Karpas-422 (cell line): ENCODE results near the gene IL1RAPL2. TPM values are rescaled to one million over a fixed set of nuclear protein-coding genes. Genes with fewer than 3 reads are reported as not detected.

Experiments
- DNase-seq: peaks from one replicate; pipeline ENCODE4 v3.0.0-alpha.2; 2015
- H2AFZ ChIP-seq: fragments of 200-600 bp; sonication (generic); 2 replicates; pipeline ENCODE4 v1.6.1; 2014; ENCODE audit warnings: antibody characterized with exemption, low read length, mixed read lengths
- H3K27ac ChIP-seq: fragments of 200-600 bp; sonication (generic); 2 replicates; pipeline ENCODE4 v1.5.1; 2014; ENCODE audit warnings: mild to moderate bottlenecking, low read length, moderate library complexity
- H3K27me3 ChIP-seq: fragments of 200-600 bp; sonication (generic); 2 replicates; pipeline ENCODE4 v1.6.1; 2014; ENCODE audit warnings: low read length, mixed read lengths
- H3K36me3 ChIP-seq: fragments of 200-600 bp; sonication (generic); 2 replicates; pipeline ENCODE4 v1.6.1; 2014; ENCODE audit warnings: low read length, mixed read lengths; ENCODE audit not compliant: insufficient read depth
- H3K4me1 ChIP-seq: fragments of 200-600 bp; sonication (generic); 2 replicates; pipeline ENCODE4 v1.6.1; 2014; ENCODE audit warnings: mild to moderate bottlenecking, low read length, mixed read lengths
- H3K4me2 ChIP-seq: fragments of 200-600 bp; sonication (generic); 2 replicates; pipeline ENCODE4 v1.6.1; 2014; ENCODE audit warnings: low read length, low read depth, mild to moderate bottlenecking; ENCODE audit not compliant: poor library complexity, severe bottlenecking
- H3K4me3 ChIP-seq: fragments of 200-600 bp; sonication (generic); 2 replicates; pipeline ENCODE4 v1.5.1; 2014; ENCODE audit warnings: mild to moderate bottlenecking, antibody characterized with exemption, low read length, mixed read lengths
- H3K79me2 ChIP-seq: fragments of 200-600 bp; sonication (generic); 2 replicates; pipeline ENCODE4 v1.6.1; 2014; ENCODE audit warnings: mild to moderate bottlenecking, low read length, mixed read lengths
- H3K9ac ChIP-seq: fragments of 200-600 bp; sonication (generic); 2 replicates; pipeline ENCODE4 v1.6.0; 2014; ENCODE audit warnings: low read length
- H3K9me2 ChIP-seq: fragments of 200-600 bp; sonication (generic), shearing (Covaris generic); replicated peaks from 2 replicates; pipeline ENCODE4 v1.6.0; 2014; ENCODE audit warnings: mild to moderate bottlenecking, low read length, moderate library complexity; ENCODE audit not compliant: insufficient read depth
- H3K9me3 ChIP-seq: fragments of 300-700, 200-600 bp; sonication (generic); 2 replicates; pipeline ENCODE4 v1.6.1; 2014; ENCODE audit warnings: low read length, mixed read lengths
- H4K20me1 ChIP-seq: fragments of 200-600 bp; sonication (generic); 2 replicates; pipeline ENCODE4 v1.6.1; 2014; ENCODE audit warnings: mild to moderate bottlenecking, antibody characterized with exemption, low read length, low read depth; ENCODE audit not compliant: insufficient read depth
- total RNA-seq: library from RNA; depleted of rRNA; stranded (reverse); fragments of >200 nt; shearing (Covaris generic); gene quantifications from 2 replicates; pipeline ENCODE4 v1.2.3, GENCODE V29; 2014; ENCODE audit warnings: low replicate concordance

IL1RAPL2 gene
- total RNA-seq, 1 experiment from 2014 or later, result not detected

DNA sequence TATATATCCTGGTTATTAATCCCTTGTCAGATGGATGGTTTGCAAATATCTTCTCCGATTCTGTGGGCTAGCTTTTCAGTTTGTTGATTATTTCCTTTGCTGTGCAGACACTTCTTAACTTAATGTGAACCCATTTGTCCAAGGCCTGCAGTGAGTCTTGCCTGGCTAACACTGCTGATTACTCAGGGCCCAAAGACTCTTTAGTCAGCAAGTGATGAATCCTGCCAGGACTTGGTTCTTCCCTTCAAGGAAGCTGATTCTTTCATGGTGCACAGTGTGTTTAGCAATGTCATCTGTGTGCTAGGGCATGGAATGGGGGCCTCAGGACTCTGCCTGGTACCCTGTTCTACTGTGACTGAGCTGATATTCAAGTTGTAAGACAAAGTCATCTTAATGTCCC, 736.2 kb downstream of the IL1RAPL2 start:
- Histone ChIP-seq H3K79me2 (no peaks in the 10 kb centered on the region), H4K20me1 (no peaks in the 10 kb centered on the region), H3K4me1 (no peaks in the 10 kb centered on the region), H3K9me3 (no peaks in the 10 kb centered on the region; the same call in 1 of the 2 replicates), H3K9me2 (no peaks in the 10 kb centered on the region), H3K36me3 (no peaks in the 10 kb centered on the region), H3K4me3 (no peak overlapping the region), H3K9ac (no peak overlapping the region), H3K27me3 (no peaks in the 10 kb centered on the region), H3K27ac (no peak overlapping the region), H2AFZ (no peak overlapping the region), H3K4me2 (no peak overlapping the region)
- no peak for DNase-seq

DNA sequence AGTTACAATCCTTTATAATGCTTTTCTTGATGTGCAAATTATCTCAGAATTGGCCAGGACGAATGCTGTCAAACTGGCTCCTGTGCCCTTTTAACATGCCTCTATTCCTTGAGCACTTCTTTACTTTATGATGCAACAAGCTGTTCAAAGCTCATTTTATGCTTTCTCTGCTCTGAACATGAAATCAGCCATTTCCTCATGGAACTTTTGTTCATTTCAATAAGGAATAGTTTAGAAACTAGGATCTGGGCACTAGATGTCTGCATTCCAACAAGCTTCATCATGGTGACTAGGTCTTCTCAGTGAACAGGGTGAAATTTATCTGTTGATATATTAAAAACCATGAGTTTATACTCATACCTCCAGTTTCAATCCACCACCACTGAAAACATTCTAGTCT, 741.8 kb downstream of the IL1RAPL2 start:
- H3K79me2 ChIP-seq, result no peaks in the 10 kb centered on the region
- H3K4me1 ChIP-seq, result no peaks in the 10 kb centered on the region
- no peak overlapping the region for H3K27ac ChIP-seq
- H3K9ac ChIP-seq, result no peak overlapping the region
- no peak overlapping the region for H3K4me3 ChIP-seq
- H4K20me1 ChIP-seq, result no peaks in the 10 kb centered on the region
- no peak for DNase-seq
- no peaks in the 10 kb centered on the region for H3K9me2 ChIP-seq
- no peaks in the 10 kb centered on the region for H3K36me3 ChIP-seq
- H3K4me2 ChIP-seq, result no peak overlapping the region
- no peaks in the 10 kb centered on the region for H3K27me3 ChIP-seq
- H3K9me3 ChIP-seq, result no peaks in the 10 kb centered on the region; the same call in 1 of the 2 replicates
- H2AFZ ChIP-seq, result no peak overlapping the region

DNA sequence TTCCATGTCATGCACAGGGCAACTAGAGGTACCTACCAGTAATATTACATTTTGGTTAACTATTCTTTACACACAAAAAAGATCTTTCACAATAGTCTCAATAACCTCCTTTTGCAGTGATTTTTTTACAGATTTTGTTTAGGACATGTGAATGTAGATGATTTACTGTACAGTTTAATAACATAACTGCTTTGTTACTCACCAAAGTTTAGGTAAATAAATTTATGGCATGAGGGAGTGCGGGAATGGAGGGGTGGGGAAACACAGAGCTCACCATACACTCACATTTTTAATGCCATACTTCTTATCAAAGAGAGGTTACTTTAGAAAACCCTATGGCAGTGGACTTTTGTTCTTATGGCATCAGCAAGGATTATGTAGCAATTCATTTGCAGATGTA, 747.6 kb downstream of the IL1RAPL2 start:
- H3K36me3 ChIP-seq, result no peaks in the 10 kb centered on the region
- no peak for DNase-seq
- H3K79me2 ChIP-seq, result no peaks in the 10 kb centered on the region
- no peaks in the 10 kb centered on the region for H3K4me1 ChIP-seq
- H3K27me3 ChIP-seq, result no peaks in the 10 kb centered on the region
- no peak overlapping the region for H3K4me3 ChIP-seq
- H3K9me3 ChIP-seq, result no peaks in the 10 kb centered on the region; the same call in 1 of the 2 replicates
- H3K9ac ChIP-seq, result no peak overlapping the region
- H3K27ac ChIP-seq, result no peak overlapping the region
- H2AFZ ChIP-seq, result no peak overlapping the region
- H4K20me1 ChIP-seq, result no peaks in the 10 kb centered on the region
- no peak overlapping the region for H3K4me2 ChIP-seq
- no peaks in the 10 kb centered on the region for H3K9me2 ChIP-seq

DNA sequence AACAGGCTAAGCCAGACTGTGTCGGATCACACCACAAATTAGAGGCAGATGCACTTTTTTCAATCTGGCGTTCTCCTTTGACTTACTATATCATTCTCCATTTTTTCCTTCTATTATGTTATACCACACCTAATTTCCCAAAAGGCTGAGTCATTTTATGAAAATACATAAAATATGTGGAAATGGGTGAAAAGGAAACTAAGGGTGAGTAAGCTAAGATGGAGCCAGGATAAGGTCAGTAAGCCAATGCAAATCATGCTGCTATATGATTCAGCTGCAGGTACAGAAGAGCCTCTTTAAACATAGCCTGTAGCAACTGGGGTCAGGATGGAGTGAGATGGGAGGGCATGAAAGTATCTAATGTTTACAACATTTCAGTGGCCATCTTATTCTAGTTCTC, 748.5 kb downstream of the IL1RAPL2 start:
- DNase-seq, result no peak

DNA sequence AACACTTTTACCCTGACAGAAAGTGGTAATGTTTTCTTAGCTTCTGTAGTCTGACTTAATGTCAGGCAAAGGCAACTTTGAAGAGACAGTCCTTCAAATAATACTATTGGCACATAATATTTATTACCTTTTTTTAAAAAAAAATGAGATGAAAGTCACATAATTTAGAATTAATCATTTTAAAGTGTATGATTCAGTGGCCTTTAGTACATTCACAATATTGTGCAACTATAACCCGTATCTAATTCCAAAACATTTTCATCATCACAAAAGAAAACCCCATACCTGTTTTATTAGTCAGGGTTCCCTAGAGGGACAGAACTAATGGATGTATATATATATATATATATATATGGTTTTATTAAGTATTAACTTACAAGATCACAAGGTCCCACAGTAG, 749.2 kb downstream of the IL1RAPL2 start:
- Histone ChIP-seq H3K4me3 (no peak overlapping the region), H3K9me3 (peaks cover 2% of the 10 kb centered on the region; the same call in 1 of the 2 replicates), H3K27ac (no peak overlapping the region), H3K9me2 (no peaks in the 10 kb centered on the region), H3K36me3 (no peaks in the 10 kb centered on the region), H3K4me2 (no peak overlapping the region), H3K79me2 (no peaks in the 10 kb centered on the region), H3K27me3 (no peaks in the 10 kb centered on the region), H4K20me1 (no peaks in the 10 kb centered on the region), H2AFZ (no peak overlapping the region), H3K9ac (no peak overlapping the region), H3K4me1 (no peaks in the 10 kb centered on the region)
- no peak for DNase-seq

More for the DNA sequence above, 748.5 kb downstream of the IL1RAPL2 start:
- Histone ChIP-seq H3K9me3 (no peaks in the 10 kb centered on the region; the same call in 1 of the 2 replicates), H3K9ac (no peak overlapping the region), H3K4me2 (no peak overlapping the region), H3K4me3 (no peak overlapping the region), H3K79me2 (no peaks in the 10 kb centered on the region), H3K27ac (no peak overlapping the region), H3K9me2 (no peaks in the 10 kb centered on the region), H4K20me1 (no peaks in the 10 kb centered on the region), H3K36me3 (no peaks in the 10 kb centered on the region), H2AFZ (no peak overlapping the region), H3K27me3 (no peaks in the 10 kb centered on the region), H3K4me1 (no peaks in the 10 kb centered on the region)

DNA sequence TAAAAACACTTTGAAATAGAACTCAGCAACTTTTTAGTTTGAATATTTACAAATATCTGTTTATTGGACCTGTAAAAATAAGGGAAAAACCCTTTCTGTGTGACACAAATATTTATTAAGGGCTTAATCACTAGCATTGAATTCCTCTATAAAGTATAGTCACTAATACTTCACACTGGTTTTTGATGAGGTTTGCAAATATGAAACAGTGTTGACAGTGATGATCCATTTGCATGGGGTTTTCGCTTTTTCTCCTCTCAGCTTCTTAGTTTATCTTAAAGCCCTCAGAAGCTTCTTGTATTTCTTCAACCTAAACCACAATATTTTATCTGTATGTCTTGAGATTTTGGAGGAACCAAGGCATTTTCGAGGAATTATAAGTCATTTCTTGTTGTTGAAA, 751.1 kb downstream of the IL1RAPL2 start:
- Histone ChIP-seq H3K27me3 (no peaks in the 10 kb centered on the region), H4K20me1 (no peaks in the 10 kb centered on the region), H2AFZ (no peak overlapping the region), H3K36me3 (no peaks in the 10 kb centered on the region), H3K4me1 (no peaks in the 10 kb centered on the region), H3K79me2 (no peaks in the 10 kb centered on the region), H3K4me2 (no peak overlapping the region), H3K4me3 (no peak overlapping the region), H3K9ac (no peak overlapping the region), H3K27ac (no peak overlapping the region), H3K9me3 (peaks cover 3% of the 10 kb centered on the region; the same call in 1 of the 2 replicates), H3K9me2 (no peaks in the 10 kb centered on the region)
- DNase-seq, result no peak

DNA sequence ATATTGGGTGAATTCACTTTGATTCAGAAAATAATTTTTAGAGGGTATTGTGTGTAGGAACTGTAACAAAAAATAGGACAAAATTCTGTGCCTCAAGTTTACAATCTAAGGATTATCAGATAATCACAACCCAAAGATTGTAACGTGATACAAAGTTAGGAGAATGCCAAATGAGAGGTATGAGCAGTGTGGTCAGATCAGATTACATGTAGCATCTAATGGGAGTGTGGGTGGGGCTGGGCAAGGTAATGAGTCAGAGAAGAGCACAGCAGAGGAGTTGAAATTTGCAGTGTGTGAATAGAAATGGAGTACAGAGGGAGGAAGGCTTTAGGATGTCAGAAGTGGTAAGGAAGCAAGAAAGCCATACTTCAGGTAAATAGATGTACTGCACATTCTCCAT, 757.9 kb downstream of the IL1RAPL2 start:
- Histone ChIP-seq H3K4me2 (no peak overlapping the region), H3K9me2 (no peaks in the 10 kb centered on the region), H3K4me1 (no peaks in the 10 kb centered on the region), H4K20me1 (no peaks in the 10 kb centered on the region), H3K79me2 (no peaks in the 10 kb centered on the region), H3K27me3 (no peaks in the 10 kb centered on the region), H3K36me3 (no peaks in the 10 kb centered on the region), H3K4me3 (no peak overlapping the region), H3K27ac (no peak overlapping the region), H2AFZ (no peak overlapping the region), H3K9ac (no peak overlapping the region), H3K9me3 (peaks cover 18% of the 10 kb centered on the region; the same call in 1 of the 2 replicates)
- no peak for DNase-seq

DNA sequence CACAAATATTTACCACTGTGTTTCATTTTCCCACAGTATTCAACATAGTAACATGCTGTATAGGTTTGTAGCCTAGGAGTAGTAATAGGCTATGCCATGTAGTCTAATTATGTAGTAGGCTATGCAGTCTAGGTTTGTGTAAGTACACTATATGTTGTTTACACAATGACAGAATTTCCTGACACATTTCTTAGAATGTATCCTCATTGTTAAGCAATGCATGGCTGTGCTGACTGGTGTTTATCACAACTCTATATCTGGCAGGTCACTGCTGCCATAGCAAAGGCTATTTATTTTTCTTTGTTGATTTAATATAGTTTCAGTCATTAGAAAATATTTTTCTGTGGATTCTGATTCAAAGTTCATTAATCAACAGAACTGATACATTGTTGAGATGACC, 762.8 kb downstream of the IL1RAPL2 start:
- Histone ChIP-seq H3K4me3 (no peak overlapping the region), H3K9me2 (no peaks in the 10 kb centered on the region), H3K36me3 (no peaks in the 10 kb centered on the region), H3K4me1 (no peaks in the 10 kb centered on the region), H3K27ac (no peak overlapping the region), H3K79me2 (no peaks in the 10 kb centered on the region), H3K9ac (no peak overlapping the region), H3K4me2 (no peak overlapping the region), H3K9me3 (peaks cover 18% of the 10 kb centered on the region), H2AFZ (no peak overlapping the region), H4K20me1 (no peaks in the 10 kb centered on the region), H3K27me3 (no peaks in the 10 kb centered on the region)
- no peak for DNase-seq

DNA sequence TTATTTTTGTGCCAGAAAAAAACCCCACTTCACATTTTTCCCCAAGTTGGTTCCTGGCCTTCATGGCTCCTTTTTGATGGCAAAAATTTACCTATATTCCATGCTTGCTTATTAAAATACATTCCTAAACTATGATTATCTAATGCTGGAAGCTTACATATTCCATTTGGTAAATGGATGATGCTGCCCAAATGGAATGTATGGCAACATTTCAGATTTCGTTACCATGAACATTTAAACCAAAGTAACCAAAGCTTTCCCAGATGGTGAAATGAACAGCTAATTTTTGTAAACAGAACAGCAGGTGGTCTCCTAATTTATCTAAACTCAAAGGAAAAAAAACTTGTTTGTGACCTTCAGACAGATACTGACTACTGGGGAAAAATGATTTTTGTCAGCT, 765.2 kb downstream of the IL1RAPL2 start:
- no peak for DNase-seq
- Histone ChIP-seq H3K9me3 (peaks cover 14% of the 10 kb centered on the region), H3K36me3 (no peaks in the 10 kb centered on the region), H3K9ac (no peak overlapping the region), H3K4me1 (no peaks in the 10 kb centered on the region), H3K79me2 (no peaks in the 10 kb centered on the region), H3K27me3 (no peaks in the 10 kb centered on the region), H3K4me3 (no peak overlapping the region), H3K4me2 (no peak overlapping the region), H2AFZ (no peak overlapping the region), H3K27ac (no peak overlapping the region), H3K9me2 (no peaks in the 10 kb centered on the region), H4K20me1 (no peaks in the 10 kb centered on the region)
